ENCODE data around the gene STX5. TPM values are rescaled to one million over a fixed set of nuclear protein-coding genes. Genes with fewer than 3 reads are reported as not detected.

STX5 gene
- total RNA-seq, 5 donors from 2014 or later (not counting 1 experiment from before 2014, with no cell fraction given) = 49.3 to 132 (median 58.0) TPM

- ChIA-PET POLR2A (no interaction called here), CTCF (no interaction called here)
- Histone ChIP-seq H3K4me1 (ENCODE audit: control insufficient read depth in 1 of 2, extremely low read depth in 1 of 2, insufficient read depth in 2 of 2, low read length in 2 of 2) (peaks cover 0 to 9% of the 10 kb centered on the region in 2 experiments), H3K36me3 (ENCODE audit: control insufficient read depth in 2 of 2, extremely low read depth in 1 of 2, insufficient read depth in 1 of 2, low read length in 1 of 2) (peaks cover 22 to 29% of the 10 kb centered on the region in 2 donors), H3K9me3 (no peaks in the 10 kb centered on the region), H3K4me3 (ENCODE audit: control insufficient read depth in 1 of 2, extremely low read depth in 1 of 2, low read length in 1 of 2) (no peak overlapping the region), H3K27ac (ENCODE audit: low read length) (no peak overlapping the region), H3K27me3 (replicated peaks in 1 of 2; ENCODE audit: control insufficient read depth in 2 of 2, extremely low read depth in 1 of 2, insufficient read depth in 2 of 2, low read length in 1 of 2) (no peaks in the 10 kb centered on the region)
- Mint-ChIP-seq H3K36me3 (peaks cover 27% of the 10 kb centered on the region), H3K27ac (peak overlapping the region in 1 of 2 donors; percentile 45), H3K9me3 (no peaks in the 10 kb centered on the region), H3K4me3 (no peak overlapping the region), H3K4me1 (peaks cover 0 to 10% (median 5%) of the 10 kb centered on the region in 3 donors), H3K27me3 (no peaks in the 10 kb centered on the region)
- DNase-seq (no peak), ATAC-seq (replicated peaks in 1 of 4) (no peak)
- WGBS (ENCODE audit: insufficient coverage) = 90% methylated on average over 2 of the region's 3 CpGs
Observed at GRCh38 chr11:62778441-62778840, 53.4 kb downstream of the STX5 start.

GRCh38 chr11:62777389-62777788, 54.5 kb downstream of the STX5 start:
- no peaks in the 10 kb centered on the region for H3K27me3 ChIP-seq (replicated peaks in 1 of 2; ENCODE audit: control insufficient read depth in 2 of 2, extremely low read depth in 1 of 2, insufficient read depth in 2 of 2, low read length in 1 of 2)
- H3K27ac Mint-ChIP-seq = peak overlapping the region; percentile 3 to 68
- CTCF ChIA-PET = no interaction called here
- H3K9me3 ChIP-seq = no peaks in the 10 kb centered on the region
- no peak overlapping the region for H3K4me3 ChIP-seq (ENCODE audit: control insufficient read depth in 1 of 2, extremely low read depth in 1 of 2, low read length in 1 of 2)
- no peaks in the 10 kb centered on the region for H3K27me3 Mint-ChIP-seq
- peaks cover 0 to 12% of the 10 kb centered on the region in 2 experiments for H3K4me1 ChIP-seq (ENCODE audit: control insufficient read depth in 1 of 2, extremely low read depth in 1 of 2, insufficient read depth in 2 of 2, low read length in 2 of 2)
- H3K36me3 Mint-ChIP-seq = peaks cover 20% of the 10 kb centered on the region
- peaks cover 16 to 24% of the 10 kb centered on the region in 2 donors for H3K36me3 ChIP-seq (ENCODE audit: control insufficient read depth in 2 of 2, extremely low read depth in 1 of 2, insufficient read depth in 1 of 2, low read length in 1 of 2)
- 53% methylated on average over 2 of the region's 2 CpGs for WGBS (ENCODE audit: insufficient coverage)
- H3K4me3 Mint-ChIP-seq = no peak overlapping the region
- no peak for DNase-seq
- H3K27ac ChIP-seq (ENCODE audit: low read length) = no peak overlapping the region
- POLR2A ChIA-PET = no interaction called here
- H3K9me3 Mint-ChIP-seq = no peaks in the 10 kb centered on the region
- ATAC-seq (replicated peaks in 1 of 4) = peak in 1 of 4 experiments; percentile 19
- peaks cover 0 to 10% (median 5%) of the 10 kb centered on the region in 3 donors for H3K4me1 Mint-ChIP-seq

DNA sequence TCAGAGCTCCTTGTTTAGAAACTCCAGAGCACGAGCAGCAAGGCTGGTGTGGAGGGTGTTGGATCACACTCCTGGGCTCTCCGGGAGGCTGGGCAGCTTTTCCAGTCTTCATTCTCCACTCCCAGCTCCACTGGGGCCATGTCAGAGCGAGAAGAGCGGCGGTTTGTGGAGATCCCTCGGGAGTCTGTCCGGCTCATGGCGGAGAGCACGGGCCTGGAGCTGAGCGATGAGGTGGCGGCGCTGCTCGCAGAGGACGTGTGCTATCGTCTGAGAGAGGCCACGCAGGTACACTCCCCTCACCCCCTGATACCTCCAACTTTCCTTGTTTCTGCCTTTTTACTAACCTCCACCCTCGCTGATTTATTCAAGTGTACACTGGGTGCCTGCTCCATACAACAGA, 56.2 kb downstream of the STX5 start:
- Histone ChIP-seq H3K36me3 (ENCODE audit: control insufficient read depth in 2 of 2, extremely low read depth in 1 of 2, insufficient read depth in 1 of 2, low read length in 1 of 2) (peaks cover 12 to 20% of the 10 kb centered on the region in 2 donors), H3K4me1 (ENCODE audit: control insufficient read depth in 1 of 2, extremely low read depth in 1 of 2, insufficient read depth in 2 of 2, low read length in 2 of 2) (peaks cover 5 to 24% of the 10 kb centered on the region in 2 experiments), H3K9me3 (no peaks in the 10 kb centered on the region), H3K27me3 (replicated peaks in 1 of 2; ENCODE audit: control insufficient read depth in 2 of 2, extremely low read depth in 1 of 2, insufficient read depth in 2 of 2, low read length in 1 of 2) (no peaks in the 10 kb centered on the region), H3K27ac (ENCODE audit: low read length) (no peak overlapping the region), H3K4me3 (ENCODE audit: control insufficient read depth in 1 of 2, extremely low read depth in 1 of 2, low read length in 1 of 2) (no peak overlapping the region)
- H3K36me3 Mint-ChIP-seq = peaks cover 20% of the 10 kb centered on the region
- H3K27me3 Mint-ChIP-seq = no peaks in the 10 kb centered on the region
- peaks cover 13 to 21% (median 16%) of the 10 kb centered on the region in 3 donors for H3K4me1 Mint-ChIP-seq
- no peak for DNase-seq
- CTCF ChIA-PET = interaction anchor here (0.5 to 0.7 kb wide), 3 partner anchors 45 to 91 kb away, joined by 3 to 4 read pairs (median 3); no protein-coding TSS in a partner anchor
- ATAC-seq (replicated peaks in 1 of 4) = no peak
- WGBS (ENCODE audit: insufficient coverage) = 98% methylated on average over 11 of the region's 17 CpGs
- no peak overlapping the region for H3K27ac Mint-ChIP-seq
- no peak overlapping the region for H3K4me3 Mint-ChIP-seq
- H3K9me3 Mint-ChIP-seq = no peaks in the 10 kb centered on the region
- POLR2A ChIA-PET = interaction anchor here (0.5 to 0.7 kb wide), 5 partner anchors 19 to 184 kb away, joined by 3 to 8 read pairs (median 3); partner anchors contain the start of gene TUT1 (in 1 of the 2)

- Mint-ChIP-seq H3K27me3 (no peaks in the 10 kb centered on the region), H3K4me3 (no peak overlapping the region), H3K36me3 (peaks cover 20% of the 10 kb centered on the region), H3K9me3 (no peaks in the 10 kb centered on the region), H3K4me1 (peaks cover 24 to 33% (median 27%) of the 10 kb centered on the region in 3 donors), H3K27ac (no peak overlapping the region)
- H3K9me3 ChIP-seq = no peaks in the 10 kb centered on the region
- H3K4me1 ChIP-seq (ENCODE audit: control insufficient read depth in 1 of 2, extremely low read depth in 1 of 2, insufficient read depth in 2 of 2, low read length in 2 of 2) = peaks cover 8 to 35% of the 10 kb centered on the region in 2 experiments
- CTCF ChIA-PET = interaction anchor here (0.6 to 1.1 kb wide), 5 partner anchors 12 to 194 kb away, joined by 3 to 9 read pairs (median 5); no protein-coding TSS in a partner anchor
- DNase-seq (no peak), ATAC-seq (replicated peaks in 1 of 4) (no peak)
- no peaks in the 10 kb centered on the region for H3K27me3 ChIP-seq (replicated peaks in 1 of 2; ENCODE audit: control insufficient read depth in 2 of 2, extremely low read depth in 1 of 2, insufficient read depth in 2 of 2, low read length in 1 of 2)
- no peak overlapping the region for H3K27ac ChIP-seq (ENCODE audit: low read length)
- 92% methylated on average over 4 of the region's 6 CpGs for WGBS (ENCODE audit: insufficient coverage)
- POLR2A ChIA-PET = interaction anchor here in 1 of 2 donors (0.7 kb wide), 1 partner anchor 33 kb away, joined by 8 read pairs; no protein-coding TSS in a partner anchor
- no peak overlapping the region for H3K4me3 ChIP-seq (ENCODE audit: control insufficient read depth in 1 of 2, extremely low read depth in 1 of 2, low read length in 1 of 2)
- H3K36me3 ChIP-seq (ENCODE audit: control insufficient read depth in 2 of 2, extremely low read depth in 1 of 2, insufficient read depth in 1 of 2, low read length in 1 of 2) = peaks cover 12 to 20% of the 10 kb centered on the region in 2 donors
Observed at GRCh38 chr11:62774407-62774806, 57.4 kb downstream of the STX5 start.

DNA sequence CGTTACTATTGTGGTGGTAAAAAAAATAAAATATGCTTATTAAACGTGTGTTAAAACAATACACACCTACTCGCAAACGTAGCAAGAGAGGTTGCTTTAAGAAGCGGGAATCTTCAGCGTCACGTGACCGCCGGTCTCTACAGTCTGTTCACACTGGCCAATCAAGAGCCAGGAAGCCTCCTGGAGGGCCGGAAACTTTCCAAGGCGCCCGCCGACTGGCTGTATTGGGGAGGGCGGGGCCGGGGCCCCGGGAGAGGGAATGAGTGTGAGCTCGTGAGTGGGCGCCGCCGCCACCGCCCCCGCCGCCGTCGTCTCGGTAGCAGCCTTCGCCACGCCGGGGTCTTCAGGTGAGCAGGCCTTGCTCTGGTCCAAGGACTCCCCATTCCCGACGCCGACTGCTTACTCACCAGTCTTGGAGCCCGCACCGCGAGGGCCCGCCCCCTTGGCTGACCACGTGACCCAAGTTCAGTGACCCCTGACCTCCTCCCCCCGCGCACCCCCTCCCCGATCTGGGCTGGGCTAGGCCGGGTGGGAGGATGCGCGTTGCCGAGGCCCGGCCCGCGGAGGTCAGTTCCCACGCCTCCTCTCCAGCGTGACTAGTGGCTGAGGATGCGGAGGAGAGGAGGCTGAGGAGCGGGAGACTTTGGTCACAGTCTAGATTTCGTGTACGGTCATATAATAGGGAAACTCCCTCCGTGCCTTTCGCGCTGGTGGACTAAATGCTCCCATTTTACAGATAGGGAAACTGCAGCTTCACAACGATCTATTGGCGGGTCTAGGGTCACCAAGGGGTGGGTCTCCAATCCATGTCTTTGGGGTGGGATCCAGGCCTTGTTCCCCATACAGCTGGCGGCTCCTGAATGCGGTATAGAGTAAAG, 60.5 kb downstream of the STX5 start, which contains the start of gene TAF6L:
TSS of gene TAF6L (plus strand) at position 253 of the 878 bp plus-strand sequence. CDS start 4,388 bp downstream, outside the sequence.
- no peaks in the 10 kb centered on the region for H3K9me3 ChIP-seq
- peak within 1 kb of the TSS; percentile 67 to 82 for H3K4me3 ChIP-seq (ENCODE audit: control insufficient read depth in 1 of 2, extremely low read depth in 1 of 2, low read length in 1 of 2)
- H3K4me1 ChIP-seq (ENCODE audit: control insufficient read depth in 1 of 2, extremely low read depth in 1 of 2, insufficient read depth in 2 of 2, low read length in 2 of 2) = peaks cover 8 to 26% of the 10 kb centered on the region in 2 experiments
- Mint-ChIP-seq H3K36me3 (peaks cover 11% of the 10 kb centered on the region), H3K4me3 (peak within 1 kb of the TSS; percentile 88 to 94 (median 92)), H3K27me3 (no peaks in the 10 kb centered on the region), H3K4me1 (peaks cover 21 to 28% (median 27%) of the 10 kb centered on the region in 3 donors), H3K27ac (peak within 1 kb of the TSS; percentile 94 to 95), H3K9me3 (no peaks in the 10 kb centered on the region)
- DNase-seq = peak; percentile 71 to 91 (median 82)
- H3K36me3 ChIP-seq (ENCODE audit: control insufficient read depth in 2 of 2, extremely low read depth in 1 of 2, insufficient read depth in 1 of 2, low read length in 1 of 2) = peaks cover 4 to 23% of the 10 kb centered on the region in 2 donors
- no peaks in the 10 kb centered on the region for H3K27me3 ChIP-seq (replicated peaks in 1 of 2; ENCODE audit: control insufficient read depth in 2 of 2, extremely low read depth in 1 of 2, insufficient read depth in 2 of 2, low read length in 1 of 2)
- POLR2A ChIA-PET = interaction anchor here (0.5 to 1.0 kb wide), 9 partner anchors 15 to 166 kb away, joined by 3 to 11 read pairs (median 4); no protein-coding TSS in a partner anchor
- ATAC-seq (replicated peaks in 1 of 4) = peak; percentile 85 to 89 (median 89)
- H3K27ac ChIP-seq (ENCODE audit: low read length) = peak within 1 kb of the TSS; percentile 77
- under 1% methylated on average over 30 of the region's 60 CpGs for WGBS (ENCODE audit: insufficient coverage)
- CTCF ChIA-PET = interaction anchor here (0.5 to 2.6 kb wide), 9 partner anchors 10 to 110 kb away, joined by 3 to 9 read pairs (median 4); partner anchors contain the start of genes POLR2G (in 2 of the 2), TMEM223 (in 1 of the 2) and ZBTB3 (in 1 of the 2)

GRCh38 chr11:62770778-62771143, 61.1 kb downstream of the STX5 start:
- ChIA-PET POLR2A (interaction anchor here in 1 of 2 donors (0.6 to 1.0 kb wide), 2 partner anchors 39 to 85 kb away, joined by 3 to 4 read pairs; no protein-coding TSS in a partner anchor), CTCF (interaction anchor here (0.5 to 2.6 kb wide), 7 partner anchors 9 to 86 kb away, joined by 3 to 9 read pairs (median 3); partner anchors contain the start of genes POLR2G (in 2 of the 2), TMEM223 (in 1 of the 2) and ZBTB3 (in 1 of the 2))
- ATAC-seq (replicated peaks in 1 of 4) (peak in 3 of 4 experiments; percentile 3 to 8 (median 6)), DNase-seq (peak in 4 of 35 experiments; percentile 15 to 32 (median 16))
- peaks cover 21 to 28% (median 27%) of the 10 kb centered on the region in 3 donors for H3K4me1 Mint-ChIP-seq
- peaks cover 15% of the 10 kb centered on the region for H3K36me3 Mint-ChIP-seq
- peak overlapping the region; percentile 88 to 94 (median 92) for H3K4me3 Mint-ChIP-seq
- H3K27ac ChIP-seq (ENCODE audit: low read length) = peak overlapping the region; percentile 77
- no peaks in the 10 kb centered on the region for H3K27me3 ChIP-seq (replicated peaks in 1 of 2; ENCODE audit: control insufficient read depth in 2 of 2, extremely low read depth in 1 of 2, insufficient read depth in 2 of 2, low read length in 1 of 2)
- H3K4me3 ChIP-seq (ENCODE audit: control insufficient read depth in 1 of 2, extremely low read depth in 1 of 2, low read length in 1 of 2) = peak overlapping the region; percentile 67 to 82
- 2% methylated on average over 6 of the region's 18 CpGs for whole genome bisulfite sequencing (ENCODE audit: insufficient coverage)
- H3K9me3 Mint-ChIP-seq = no peaks in the 10 kb centered on the region
- no peaks in the 10 kb centered on the region for H3K27me3 Mint-ChIP-seq
- H3K36me3 ChIP-seq (ENCODE audit: control insufficient read depth in 2 of 2, extremely low read depth in 1 of 2, insufficient read depth in 1 of 2, low read length in 1 of 2) = peaks cover 4 to 25% of the 10 kb centered on the region in 2 donors
- H3K4me1 ChIP-seq (ENCODE audit: control insufficient read depth in 1 of 2, extremely low read depth in 1 of 2, insufficient read depth in 2 of 2, low read length in 2 of 2) = peaks cover 8 to 26% of the 10 kb centered on the region in 2 experiments
- H3K9me3 ChIP-seq = no peaks in the 10 kb centered on the region
- H3K27ac Mint-ChIP-seq = peak overlapping the region; percentile 94 to 95

Measured in T-cell (primary cell).